ENCODE results near the gene CNNM4.

Gene CNNM4

DNA sequence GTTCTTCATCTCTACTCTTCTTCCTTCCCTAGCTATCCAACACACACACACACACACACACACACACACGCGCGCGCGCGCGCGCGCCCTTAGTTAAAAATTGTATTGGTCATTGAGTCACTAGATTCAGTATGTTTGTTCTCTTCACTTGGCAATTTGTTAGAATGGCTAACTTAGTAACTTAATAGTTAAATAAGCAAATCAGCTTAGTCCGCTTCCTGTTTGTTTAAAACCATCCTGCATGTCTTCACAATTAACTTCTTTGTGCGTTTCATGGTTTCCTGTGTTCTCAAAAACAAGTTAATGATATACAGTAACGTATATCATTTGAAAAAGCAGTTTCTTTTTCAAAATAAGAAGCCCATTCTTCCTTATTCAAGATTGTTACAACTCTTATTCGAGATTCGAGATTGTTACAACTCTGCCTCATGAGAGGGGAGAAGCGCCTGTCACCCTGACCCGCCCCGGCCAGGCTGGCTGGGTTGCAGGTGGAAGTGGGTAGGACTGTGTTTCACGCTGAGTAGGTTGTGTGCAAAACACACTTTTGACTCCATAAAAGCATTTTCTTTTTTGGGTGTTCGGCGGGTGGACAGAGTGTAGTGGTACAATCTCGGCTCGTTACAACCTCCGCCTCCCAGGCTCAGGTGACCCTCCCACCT is 45.9 kb downstream of the CNNM4 start:
- no peak overlapping the region for H2AK5ac ChIP-seq (ENCODE audit: low read length, severe bottlenecking)
- H3K18ac ChIP-seq (ENCODE audit: low read depth in 1 of 2, low read length in 2 of 2), result no peak overlapping the region
- no peak overlapping the region for H3K27ac ChIP-seq (ENCODE audit: low read length, poor library complexity, severe bottlenecking)
- no peak overlapping the region for H2BK5ac ChIP-seq (ENCODE audit: low read depth, low read length, poor library complexity, severe bottlenecking)
- H3K4ac ChIP-seq (ENCODE audit: low read depth in 1 of 2, low read length in 2 of 2), result no peak overlapping the region
- H3K14ac ChIP-seq (ENCODE audit: low read length in 2 of 2), result no peak overlapping the region
- WGBS, result 90% methylated on average over 12 of the region's 23 CpGs
- no peak overlapping the region for H3K23ac ChIP-seq (ENCODE audit: low read length in 2 of 2)
- peaks cover 5% of the 10 kb centered on the region for H3K4me1 ChIP-seq (ENCODE audit: control insufficient read depth, insufficient read depth, low read depth, low read length)
- no peaks in the 10 kb centered on the region for H3K27me3 ChIP-seq (ENCODE audit: control insufficient read depth in 1 of 2, insufficient read depth in 1 of 2, low read length in 2 of 2)
- peaks cover 16 to 33% of the 10 kb centered on the region in 2 experiments for H3K36me3 ChIP-seq (ENCODE audit: control insufficient read depth in 1 of 2, insufficient read depth in 2 of 2, low read depth in 1 of 2, low read length in 2 of 2)
- H3K4me3 ChIP-seq (ENCODE audit: insufficient read depth in 1 of 2, low read depth in 1 of 2, low read length in 2 of 2), result no peak overlapping the region
- H3K4me2 ChIP-seq (ENCODE audit: low read length, poor library complexity, severe bottlenecking), result no peak overlapping the region
- H2BK15ac ChIP-seq (ENCODE audit: low read depth, poor library complexity, severe bottlenecking), result no peak overlapping the region
- no peaks in the 10 kb centered on the region for H3K9me3 ChIP-seq (ENCODE audit: control insufficient read depth, low read length)
- no peak overlapping the region for H2AFZ ChIP-seq (ENCODE audit: low read depth, low read length)
- H3K79me1 ChIP-seq (replicated peaks; ENCODE audit: low read length, poor library complexity, severe bottlenecking), result no peaks in the 10 kb centered on the region
- H2BK120ac ChIP-seq (ENCODE audit: low read depth, low read length), result no peak overlapping the region
- no peak overlapping the region for H2BK12ac ChIP-seq (ENCODE audit: low read length in 2 of 2)
- peak; percentile 41 for DNase-seq
- H3K9ac ChIP-seq (ENCODE audit: low read length), result no peak overlapping the region
- H4K91ac ChIP-seq (ENCODE audit: low read length), result no peak overlapping the region
- peak overlapping the region; percentile 66 for H4K8ac ChIP-seq (ENCODE audit: low read length)

DNA sequence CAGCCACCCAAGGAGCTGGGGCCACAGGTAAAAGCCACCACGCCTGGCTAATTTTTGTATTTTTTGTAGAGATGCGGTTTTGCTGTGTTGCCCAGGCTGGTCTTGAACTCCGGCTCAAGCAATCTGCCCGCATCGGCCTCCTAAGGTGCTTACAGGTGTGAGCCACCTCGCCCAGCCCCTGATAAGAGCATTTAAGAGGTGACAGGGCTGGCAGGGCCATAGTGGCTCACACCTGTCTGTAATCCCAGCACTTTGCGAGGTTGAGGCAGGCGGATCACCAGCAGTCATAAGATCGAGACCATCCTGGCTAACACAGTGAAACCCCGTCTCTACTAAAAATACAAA is 46.4 kb downstream of the CNNM4 start:
- Histone ChIP-seq H3K23ac (ENCODE audit: low read length in 2 of 2) (no peak overlapping the region), H3K9me3 (ENCODE audit: control insufficient read depth, low read length) (no peaks in the 10 kb centered on the region), H2AFZ (ENCODE audit: low read depth, low read length) (no peak overlapping the region), H4K8ac (ENCODE audit: low read length) (peak overlapping the region; percentile 66), H3K4me1 (ENCODE audit: control insufficient read depth, insufficient read depth, low read depth, low read length) (peaks cover 4% of the 10 kb centered on the region), H2BK12ac (ENCODE audit: low read length in 2 of 2) (peak overlapping the region in 1 of 2 experiments; percentile 48), H3K4me2 (ENCODE audit: low read length, poor library complexity, severe bottlenecking) (no peak overlapping the region), H3K4ac (ENCODE audit: low read depth in 1 of 2, low read length in 2 of 2) (no peak overlapping the region), H2BK120ac (ENCODE audit: low read depth, low read length) (no peak overlapping the region), H3K18ac (ENCODE audit: low read depth in 1 of 2, low read length in 2 of 2) (no peak overlapping the region), H3K79me1 (replicated peaks; ENCODE audit: low read length, poor library complexity, severe bottlenecking) (no peaks in the 10 kb centered on the region), H4K91ac (ENCODE audit: low read length) (peak overlapping the region; percentile 19), H2BK15ac (ENCODE audit: low read depth, poor library complexity, severe bottlenecking) (no peak overlapping the region), H3K36me3 (ENCODE audit: control insufficient read depth in 1 of 2, insufficient read depth in 2 of 2, low read depth in 1 of 2, low read length in 2 of 2) (peaks cover 12 to 29% of the 10 kb centered on the region in 2 experiments), H2AK5ac (ENCODE audit: low read length, severe bottlenecking) (no peak overlapping the region), H3K14ac (ENCODE audit: low read length in 2 of 2) (no peak overlapping the region), H3K27ac (ENCODE audit: low read length, poor library complexity, severe bottlenecking) (no peak overlapping the region), H3K9ac (ENCODE audit: low read length) (no peak overlapping the region), H3K27me3 (ENCODE audit: control insufficient read depth in 1 of 2, insufficient read depth in 1 of 2, low read length in 2 of 2) (no peaks in the 10 kb centered on the region), H3K4me3 (ENCODE audit: insufficient read depth in 1 of 2, low read depth in 1 of 2, low read length in 2 of 2) (no peak overlapping the region), H2BK5ac (ENCODE audit: low read depth, low read length, poor library complexity, severe bottlenecking) (no peak overlapping the region)
- 98% methylated on average over 10 of the region's 10 CpGs for WGBS
- DNase-seq, result no peak

DNA sequence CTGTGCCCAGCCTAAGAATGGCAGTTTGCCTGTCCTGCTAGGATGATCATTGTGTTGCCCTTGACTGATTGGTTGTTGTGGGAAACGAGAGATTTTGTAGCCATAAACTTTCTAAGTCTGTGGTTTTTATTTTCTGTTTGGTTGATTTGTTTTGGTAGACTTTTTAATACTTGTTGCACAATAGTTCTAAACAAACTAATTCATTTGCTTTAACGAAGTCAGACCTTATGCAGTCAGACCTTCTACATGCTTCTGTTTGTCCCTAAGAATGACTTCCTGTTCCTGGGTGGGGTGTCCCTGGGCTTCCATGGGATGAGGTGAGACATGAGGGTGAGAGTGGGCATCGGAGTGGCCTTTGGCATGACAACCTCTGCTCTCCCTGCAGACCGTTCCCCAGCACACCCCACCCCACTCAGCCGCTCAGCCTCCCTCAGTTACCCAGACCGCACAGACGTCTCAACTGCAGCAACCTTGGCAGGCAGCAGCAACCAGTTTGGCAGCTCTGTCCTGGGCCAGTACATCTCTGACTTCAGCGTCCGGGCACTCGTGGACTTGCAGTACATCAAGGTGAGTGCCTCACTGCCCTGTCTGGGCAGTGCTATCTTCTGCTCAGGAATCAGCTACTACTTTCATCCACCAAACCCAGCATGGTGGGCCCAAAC is 47.6 kb downstream of the CNNM4 start:
- H3K9ac ChIP-seq (ENCODE audit: low read length), result no peak overlapping the region
- DNase-seq, result no peak
- 93% methylated on average over 9 of the region's 10 CpGs for WGBS
- H3K23ac ChIP-seq (ENCODE audit: low read length in 2 of 2), result no peak overlapping the region
- no peak overlapping the region for H2BK12ac ChIP-seq (ENCODE audit: low read length in 2 of 2)
- no peak overlapping the region for H2BK120ac ChIP-seq (ENCODE audit: low read depth, low read length)
- peak overlapping the region; percentile 9 for H4K8ac ChIP-seq (ENCODE audit: low read length)
- no peak overlapping the region for H2AFZ ChIP-seq (ENCODE audit: low read depth, low read length)
- H3K9me3 ChIP-seq (ENCODE audit: control insufficient read depth, low read length), result no peaks in the 10 kb centered on the region
- H2BK5ac ChIP-seq (ENCODE audit: low read depth, low read length, poor library complexity, severe bottlenecking), result no peak overlapping the region
- H4K91ac ChIP-seq (ENCODE audit: low read length), result peak overlapping the region; percentile 8
- no peaks in the 10 kb centered on the region for H3K79me1 ChIP-seq (replicated peaks; ENCODE audit: low read length, poor library complexity, severe bottlenecking)
- H3K4me3 ChIP-seq (ENCODE audit: insufficient read depth in 1 of 2, low read depth in 1 of 2, low read length in 2 of 2), result no peak overlapping the region
- no peaks in the 10 kb centered on the region for H3K27me3 ChIP-seq (ENCODE audit: control insufficient read depth in 1 of 2, insufficient read depth in 1 of 2, low read length in 2 of 2)
- no peak overlapping the region for H3K14ac ChIP-seq (ENCODE audit: low read length in 2 of 2)
- H3K4ac ChIP-seq (ENCODE audit: low read depth in 1 of 2, low read length in 2 of 2), result no peak overlapping the region
- peaks cover 1% of the 10 kb centered on the region for H3K4me1 ChIP-seq (ENCODE audit: control insufficient read depth, insufficient read depth, low read depth, low read length)
- H2BK15ac ChIP-seq (ENCODE audit: low read depth, poor library complexity, severe bottlenecking), result peak overlapping the region; percentile 12
- no peak overlapping the region for H3K18ac ChIP-seq (ENCODE audit: low read depth in 1 of 2, low read length in 2 of 2)
- H3K36me3 ChIP-seq (ENCODE audit: control insufficient read depth in 1 of 2, insufficient read depth in 2 of 2, low read depth in 1 of 2, low read length in 2 of 2), result peaks cover 6 to 26% of the 10 kb centered on the region in 2 experiments
- H3K27ac ChIP-seq (ENCODE audit: low read length, poor library complexity, severe bottlenecking), result no peak overlapping the region
- no peak overlapping the region for H2AK5ac ChIP-seq (ENCODE audit: low read length, severe bottlenecking)
- no peak overlapping the region for H3K4me2 ChIP-seq (ENCODE audit: low read length, poor library complexity, severe bottlenecking)

GRCh38 chr2:96809216-96809882 is 48.6 kb downstream of the CNNM4 start:
- Histone ChIP-seq H3K27me3 (ENCODE audit: control insufficient read depth in 1 of 2, insufficient read depth in 1 of 2, low read length in 2 of 2) (no peaks in the 10 kb centered on the region), H3K14ac (ENCODE audit: low read length in 2 of 2) (no peak overlapping the region), H4K8ac (ENCODE audit: low read length) (no peak overlapping the region), H3K27ac (ENCODE audit: low read length, poor library complexity, severe bottlenecking) (no peak overlapping the region), H3K18ac (ENCODE audit: low read depth in 1 of 2, low read length in 2 of 2) (no peak overlapping the region), H2AFZ (ENCODE audit: low read depth, low read length) (no peak overlapping the region), H3K9ac (ENCODE audit: low read length) (no peak overlapping the region), H3K4me1 (ENCODE audit: control insufficient read depth, insufficient read depth, low read depth, low read length) (peaks cover 1% of the 10 kb centered on the region), H3K79me1 (replicated peaks; ENCODE audit: low read length, poor library complexity, severe bottlenecking) (no peaks in the 10 kb centered on the region), H2AK5ac (ENCODE audit: low read length, severe bottlenecking) (no peak overlapping the region), H3K4me3 (ENCODE audit: insufficient read depth in 1 of 2, low read depth in 1 of 2, low read length in 2 of 2) (no peak overlapping the region), H3K9me3 (ENCODE audit: control insufficient read depth, low read length) (no peaks in the 10 kb centered on the region), H3K36me3 (ENCODE audit: control insufficient read depth in 1 of 2, insufficient read depth in 2 of 2, low read depth in 1 of 2, low read length in 2 of 2) (peaks cover 6 to 26% of the 10 kb centered on the region in 2 experiments), H2BK12ac (ENCODE audit: low read length in 2 of 2) (no peak overlapping the region), H3K4ac (ENCODE audit: low read depth in 1 of 2, low read length in 2 of 2) (no peak overlapping the region), H3K23ac (ENCODE audit: low read length in 2 of 2) (no peak overlapping the region), H4K91ac (ENCODE audit: low read length) (no peak overlapping the region), H2BK15ac (ENCODE audit: low read depth, poor library complexity, severe bottlenecking) (no peak overlapping the region), H2BK120ac (ENCODE audit: low read depth, low read length) (no peak overlapping the region), H2BK5ac (ENCODE audit: low read depth, low read length, poor library complexity, severe bottlenecking) (no peak overlapping the region), H3K4me2 (ENCODE audit: low read length, poor library complexity, severe bottlenecking) (no peak overlapping the region)
- 94% methylated on average over 12 of the region's 13 CpGs for WGBS
- no peak for DNase-seq
